ENCODE results near the gene NUMBL.
"Not testable (repeated sequence)": the region's sequence is repeated elsewhere in the genome, so short reads cannot be mapped to it uniquely, and the experiment has no call there.

NUMBL gene

DNA sequence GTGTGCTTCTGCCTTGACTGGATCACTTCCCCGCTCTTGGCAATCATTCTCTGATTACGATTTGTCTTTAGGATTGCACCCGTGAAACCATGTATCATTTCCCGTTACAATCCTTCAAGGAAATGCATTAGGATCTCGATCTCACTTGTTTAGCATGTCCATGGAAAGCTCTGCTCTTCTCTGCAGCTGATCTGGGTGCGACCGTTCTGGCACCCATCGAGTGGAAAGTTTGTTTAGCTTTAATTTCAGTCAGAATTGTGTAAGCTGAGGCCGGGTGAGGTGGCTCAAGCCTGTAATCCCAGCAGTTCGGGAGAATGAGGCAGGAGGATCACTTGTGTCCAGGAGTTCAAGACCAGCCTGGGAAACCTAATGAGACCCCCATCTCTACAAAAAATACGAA is 30.9 kb downstream of the NUMBL start:
- peaks cover 4% of the 10 kb centered on the region for H3K4me1 ChIP-seq (ENCODE audit: insufficient read depth, insufficient read length)
- H3K9me3 ChIP-seq (ENCODE audit: insufficient read depth, low read length) = no peaks in the 10 kb centered on the region
- TF ChIP-seq ZNF274 (IDR thresholded peaks at IDR 0.05; ENCODE audit: low read depth, low read length) = no peak
- TF ChIP-seq YY1 (IDR thresholded peaks at IDR 0.05; ENCODE audit: insufficient read depth, insufficient read length) = no peak
- TF ChIP-seq SUZ12 (IDR thresholded peaks at IDR 0.05; ENCODE audit: extremely low read depth, insufficient read depth, insufficient read length) = no peak
- DNase-seq (ENCODE audit: low read depth, low spot score) = no peak
- no peak overlapping the region for H3K4me3 ChIP-seq (ENCODE audit: insufficient read length, low read depth)
- no peaks in the 10 kb centered on the region for H3K27me3 ChIP-seq (ENCODE audit: insufficient read depth, insufficient read length)
- no peak overlapping the region for H3K9ac ChIP-seq (ENCODE audit: insufficient read length, low read depth)
- H3K36me3 ChIP-seq (ENCODE audit: insufficient read depth, insufficient read length, low read length) = no peaks in the 10 kb centered on the region

DNA sequence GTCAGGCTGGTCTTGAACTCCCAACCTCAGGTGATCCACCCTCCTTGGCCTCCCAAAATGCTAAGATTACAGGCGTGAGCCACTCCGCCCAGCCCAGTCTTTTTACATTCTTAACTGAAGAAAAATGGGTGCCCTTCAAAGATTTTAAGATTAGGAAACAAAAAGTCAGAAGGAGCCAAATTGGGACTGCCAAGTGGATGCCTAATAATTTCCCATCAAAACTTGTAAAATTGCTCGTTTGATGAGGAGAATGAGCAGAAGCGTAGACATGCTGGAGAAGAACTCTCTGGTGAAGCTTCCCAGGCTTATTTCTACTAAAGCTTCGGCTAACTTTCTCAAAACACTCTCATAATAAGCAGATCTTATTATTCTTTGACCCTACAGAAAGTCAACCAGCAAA is 31.3 kb downstream of the NUMBL start:
- H3K9me3 ChIP-seq (ENCODE audit: insufficient read depth, low read length) = no peaks in the 10 kb centered on the region
- H3K4me1 ChIP-seq (ENCODE audit: insufficient read depth, insufficient read length) = peaks cover 4% of the 10 kb centered on the region
- no peak overlapping the region for H3K9ac ChIP-seq (ENCODE audit: insufficient read length, low read depth)
- TF ChIP-seq YY1 (IDR thresholded peaks at IDR 0.05; ENCODE audit: insufficient read depth, insufficient read length) = no peak
- no peak for TF ChIP-seq SUZ12 (IDR thresholded peaks at IDR 0.05; ENCODE audit: extremely low read depth, insufficient read depth, insufficient read length)
- no peak for TF ChIP-seq ZNF274 (IDR thresholded peaks at IDR 0.05; ENCODE audit: low read depth, low read length)
- no peak overlapping the region for H3K4me3 ChIP-seq (ENCODE audit: insufficient read length, low read depth)
- H3K36me3 ChIP-seq (ENCODE audit: insufficient read depth, insufficient read length, low read length) = no peaks in the 10 kb centered on the region
- no peak for DNase-seq (ENCODE audit: low read depth, low spot score)
- H3K27me3 ChIP-seq (ENCODE audit: insufficient read depth, insufficient read length) = no peaks in the 10 kb centered on the region

DNA sequence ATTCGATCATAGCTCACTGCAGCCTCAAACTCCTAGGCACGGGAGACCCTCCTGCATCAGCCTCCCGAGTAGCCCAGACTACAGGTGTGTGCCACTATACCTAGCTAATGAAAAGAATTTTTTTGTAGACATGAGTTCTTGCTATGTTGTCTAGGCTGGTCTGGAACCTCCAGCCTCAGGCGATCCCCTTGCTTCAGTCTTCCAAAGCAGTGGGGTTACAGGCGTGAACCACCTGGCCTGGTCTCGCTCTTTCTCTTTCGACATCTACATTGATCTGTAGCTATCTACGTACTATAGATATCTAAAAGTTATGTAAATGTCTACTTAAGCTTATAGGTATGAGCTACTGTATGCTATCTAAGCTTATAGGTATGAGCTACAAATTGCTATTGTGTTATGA is 32.4 kb downstream of the NUMBL start:
- no peak overlapping the region for H3K9ac ChIP-seq (ENCODE audit: insufficient read length, low read depth)
- no peaks in the 10 kb centered on the region for H3K27me3 ChIP-seq (ENCODE audit: insufficient read depth, insufficient read length)
- H3K9me3 ChIP-seq (ENCODE audit: insufficient read depth, low read length) = no peaks in the 10 kb centered on the region
- no peak overlapping the region for H3K4me3 ChIP-seq (ENCODE audit: insufficient read length, low read depth)
- DNase-seq (ENCODE audit: low read depth, low spot score) = no peak
- TF ChIP-seq SUZ12 (IDR thresholded peaks at IDR 0.05; ENCODE audit: extremely low read depth, insufficient read depth, insufficient read length) = no peak
- no peak for TF ChIP-seq ZNF274 (IDR thresholded peaks at IDR 0.05; ENCODE audit: low read depth, low read length)
- no peak for TF ChIP-seq YY1 (IDR thresholded peaks at IDR 0.05; ENCODE audit: insufficient read depth, insufficient read length)
- H3K4me1 ChIP-seq (ENCODE audit: insufficient read depth, insufficient read length) = no peaks in the 10 kb centered on the region
- no peaks in the 10 kb centered on the region for H3K36me3 ChIP-seq (ENCODE audit: insufficient read depth, insufficient read length, low read length)

DNA sequence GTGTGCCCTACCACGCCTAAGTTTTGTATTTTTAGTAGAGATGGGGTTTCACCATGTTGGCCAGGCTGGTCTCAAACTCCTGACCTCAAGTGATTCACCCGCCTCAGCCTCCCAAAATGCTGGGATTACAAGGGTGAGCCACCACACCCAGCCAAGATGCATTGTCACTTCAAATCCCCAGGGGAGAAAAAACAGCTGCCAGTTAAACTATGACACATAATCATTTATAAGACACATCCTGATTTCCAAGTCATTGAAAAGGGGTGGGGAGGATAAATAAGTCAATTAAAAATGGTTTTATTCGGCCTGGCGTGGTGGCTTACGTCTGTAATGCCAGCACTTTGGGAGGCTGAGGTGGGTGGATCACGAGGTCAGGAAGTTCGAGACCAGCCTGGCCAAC is 34.8 kb downstream of the NUMBL start:
- H3K27me3 ChIP-seq (ENCODE audit: insufficient read depth, insufficient read length); H3K9ac ChIP-seq (ENCODE audit: insufficient read length, low read depth); DNase-seq (ENCODE audit: low read depth, low spot score); H3K4me3 ChIP-seq (ENCODE audit: insufficient read length, low read depth); H3K36me3 ChIP-seq (ENCODE audit: insufficient read depth, insufficient read length, low read length); H3K4me1 ChIP-seq (ENCODE audit: insufficient read depth, insufficient read length); H3K9me3 ChIP-seq (ENCODE audit: insufficient read depth, low read length): not testable (repeated sequence)

DNA sequence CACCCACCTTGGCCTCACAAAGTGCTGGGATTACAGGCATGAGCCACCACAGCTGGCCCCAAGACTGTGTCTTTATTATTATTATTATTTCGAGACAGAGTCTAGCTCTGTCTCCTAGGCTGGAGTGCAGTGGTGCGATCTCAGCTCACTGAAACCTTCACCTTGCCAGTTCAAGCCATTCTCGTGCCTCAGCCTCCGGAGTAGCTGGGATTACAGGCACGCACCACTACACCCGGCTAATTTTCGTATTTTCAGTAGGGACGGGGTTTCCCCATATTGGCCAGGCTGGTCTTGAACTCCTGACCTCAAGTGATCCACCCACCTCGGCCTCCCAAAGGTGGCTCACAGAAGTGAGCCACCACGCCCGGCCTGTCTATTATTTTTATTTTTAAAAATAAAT is 38.1 kb downstream of the NUMBL start:
- DNase-seq (ENCODE audit: low read depth, low spot score); H3K4me3 ChIP-seq (ENCODE audit: insufficient read length, low read depth); H3K9me3 ChIP-seq (ENCODE audit: insufficient read depth, low read length); H3K36me3 ChIP-seq (ENCODE audit: insufficient read depth, insufficient read length, low read length); H3K4me1 ChIP-seq (ENCODE audit: insufficient read depth, insufficient read length); H3K9ac ChIP-seq (ENCODE audit: insufficient read length, low read depth); H3K27me3 ChIP-seq (ENCODE audit: insufficient read depth, insufficient read length): not testable (repeated sequence)

DNA sequence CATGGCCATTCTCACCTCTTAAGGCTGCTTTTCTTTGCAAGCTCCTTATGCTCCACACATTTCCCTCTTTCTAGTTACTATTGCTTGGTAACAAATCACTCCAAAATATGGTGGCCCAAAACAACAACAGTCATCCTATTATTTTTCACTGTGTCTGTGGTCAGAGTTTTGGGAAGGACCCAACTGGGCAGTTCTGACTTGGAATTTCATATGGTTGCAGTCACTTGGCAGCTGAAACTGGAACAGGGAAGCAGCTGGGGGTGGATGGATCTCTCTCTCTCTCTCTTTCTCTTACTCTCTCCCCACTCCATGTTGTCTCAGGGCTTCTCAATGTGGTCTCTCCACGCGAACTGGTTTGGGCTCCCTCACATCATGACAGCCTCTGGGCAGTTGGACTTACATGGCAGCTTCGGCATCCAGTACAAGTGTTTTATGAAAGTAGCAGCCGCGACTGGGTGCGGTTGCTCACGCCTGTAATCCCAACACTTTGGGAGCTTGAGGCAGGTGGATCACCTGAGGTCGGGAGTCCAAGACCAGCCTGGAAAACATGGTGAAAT is 39.6 kb downstream of the NUMBL start:
- Histone ChIP-seq H3K9ac (ENCODE audit: insufficient read length, low read depth) (no peak overlapping the region), H3K9me3 (ENCODE audit: insufficient read depth, low read length) (no peaks in the 10 kb centered on the region), H3K4me1 (ENCODE audit: insufficient read depth, insufficient read length) (no peaks in the 10 kb centered on the region), H3K4me3 (ENCODE audit: insufficient read length, low read depth) (no peak overlapping the region), H3K36me3 (ENCODE audit: insufficient read depth, insufficient read length, low read length) (no peaks in the 10 kb centered on the region), H3K27me3 (ENCODE audit: insufficient read depth, insufficient read length) (no peaks in the 10 kb centered on the region)
- no peak for DNase-seq (ENCODE audit: low read depth, low spot score)
- TF ChIP-seq ZNF274 (IDR thresholded peaks at IDR 0.05; ENCODE audit: low read depth, low read length) = no peak
- TF ChIP-seq SUZ12 (IDR thresholded peaks at IDR 0.05; ENCODE audit: extremely low read depth, insufficient read depth, insufficient read length) = no peak
- TF ChIP-seq YY1 (IDR thresholded peaks at IDR 0.05; ENCODE audit: insufficient read depth, insufficient read length) = no peak

DNA sequence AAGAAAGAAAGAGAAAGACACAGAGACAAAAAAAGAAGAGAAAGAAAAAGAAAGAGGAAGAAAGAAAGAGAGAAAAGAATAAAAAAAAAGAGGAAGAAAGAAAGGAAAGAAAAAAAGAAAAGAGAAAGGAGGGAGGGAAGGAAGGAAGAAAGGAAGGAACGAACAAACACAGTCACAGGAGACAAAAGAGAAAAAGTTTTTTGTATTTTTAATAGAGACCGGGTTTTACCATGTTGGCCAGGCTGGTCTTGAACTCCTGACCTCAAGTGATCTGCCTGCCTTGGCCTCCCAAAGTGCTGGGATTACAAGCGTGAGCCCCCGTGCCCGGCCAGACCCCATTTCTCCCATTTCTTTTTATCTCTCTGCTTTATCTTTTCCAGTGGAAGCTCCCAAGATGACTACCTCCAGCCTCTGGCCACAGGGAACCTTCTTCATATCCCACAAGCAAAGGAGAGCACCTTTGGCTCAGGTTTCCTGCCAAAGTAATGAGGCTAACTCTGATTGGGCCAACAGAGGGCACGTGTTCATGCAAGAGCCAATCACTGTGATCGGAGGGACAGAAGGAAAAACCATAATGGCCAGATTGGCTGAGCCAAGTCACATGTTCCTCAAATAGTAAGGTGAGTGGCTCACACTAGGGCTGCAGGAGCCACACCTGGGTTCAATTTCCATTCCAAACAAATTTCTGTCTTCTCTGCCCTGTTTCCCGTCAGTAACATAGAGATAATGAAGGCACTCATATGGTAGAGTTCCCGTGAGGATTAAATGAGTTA is 40.4 kb downstream of the NUMBL start:
- not testable (repeated sequence) for H3K27me3 ChIP-seq (ENCODE audit: insufficient read depth, insufficient read length); H3K9me3 ChIP-seq (ENCODE audit: insufficient read depth, low read length); H3K9ac ChIP-seq (ENCODE audit: insufficient read length, low read depth); H3K36me3 ChIP-seq (ENCODE audit: insufficient read depth, insufficient read length, low read length); H3K4me3 ChIP-seq (ENCODE audit: insufficient read length, low read depth); H3K4me1 ChIP-seq (ENCODE audit: insufficient read depth, insufficient read length); DNase-seq (ENCODE audit: low read depth, low spot score)

DNA sequence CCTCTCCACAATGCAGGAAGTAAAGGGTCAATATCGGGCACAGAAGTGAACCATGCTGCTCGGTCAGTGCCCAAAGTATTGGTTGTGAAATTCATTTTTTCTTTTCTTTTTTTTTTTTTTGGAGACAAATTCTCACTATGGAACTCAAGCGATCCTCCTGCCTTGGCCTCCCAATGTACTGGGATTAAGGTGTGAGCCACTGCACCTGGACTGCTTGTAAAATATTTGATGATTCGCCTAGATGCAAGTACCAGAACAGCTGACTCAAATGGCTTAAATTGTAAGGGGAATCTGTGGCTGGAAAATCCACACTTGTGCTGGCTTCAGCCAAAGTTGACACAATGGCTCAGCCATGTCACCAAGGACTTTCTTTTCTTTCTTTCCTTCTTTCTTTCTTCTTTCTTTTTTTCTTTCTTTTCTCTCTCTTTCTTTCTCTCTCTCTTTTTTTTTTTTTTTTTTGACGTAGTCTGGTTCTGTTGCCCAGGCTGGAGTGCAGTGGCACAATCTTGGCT is 43.7 kb downstream of the NUMBL start:
- Histone ChIP-seq H3K4me1 (ENCODE audit: insufficient read depth, insufficient read length) (no peaks in the 10 kb centered on the region), H3K27me3 (ENCODE audit: insufficient read depth, insufficient read length) (no peaks in the 10 kb centered on the region), H3K9me3 (ENCODE audit: insufficient read depth, low read length) (no peaks in the 10 kb centered on the region), H3K36me3 (ENCODE audit: insufficient read depth, insufficient read length, low read length) (no peaks in the 10 kb centered on the region), H3K9ac (ENCODE audit: insufficient read length, low read depth) (no peak overlapping the region), H3K4me3 (ENCODE audit: insufficient read length, low read depth) (no peak overlapping the region)
- DNase-seq (ENCODE audit: low read depth, low spot score) = no peak
- TF ChIP-seq YY1 (IDR thresholded peaks at IDR 0.05; ENCODE audit: insufficient read depth, insufficient read length) = no peak
- no peak for TF ChIP-seq SUZ12 (IDR thresholded peaks at IDR 0.05; ENCODE audit: extremely low read depth, insufficient read depth, insufficient read length)
- no peak for TF ChIP-seq ZNF274 (IDR thresholded peaks at IDR 0.05; ENCODE audit: low read depth, low read length)

All from NT2/D1 (cell line).